GM21360 (cell line): Measurements from ENCODE around the gene TBL1XR1.
"Not testable (repeated sequence)": the region's sequence is repeated elsewhere in the genome, so short reads cannot be mapped to it uniquely, and the experiment has no call there.

Source experiments
- ATAC-seq: cut with Tn5 transposase; IDR thresholded peaks from one replicate; pipeline ENCODE4 v1.9.1; 2021; ENCODE audit warnings: mild to moderate bottlenecking, moderate library complexity; ENCODE audit not compliant: unreplicated experiment

TBL1XR1 gene

GRCh38 chr3:177208781-177209180 is 11.5 kb upstream of the TBL1XR1 start:
- ATAC-seq = no peak

- no peak for ATAC-seq
Observed at GRCh38 chr3:177208223-177208622, 10.9 kb upstream of the TBL1XR1 start.

DNA sequence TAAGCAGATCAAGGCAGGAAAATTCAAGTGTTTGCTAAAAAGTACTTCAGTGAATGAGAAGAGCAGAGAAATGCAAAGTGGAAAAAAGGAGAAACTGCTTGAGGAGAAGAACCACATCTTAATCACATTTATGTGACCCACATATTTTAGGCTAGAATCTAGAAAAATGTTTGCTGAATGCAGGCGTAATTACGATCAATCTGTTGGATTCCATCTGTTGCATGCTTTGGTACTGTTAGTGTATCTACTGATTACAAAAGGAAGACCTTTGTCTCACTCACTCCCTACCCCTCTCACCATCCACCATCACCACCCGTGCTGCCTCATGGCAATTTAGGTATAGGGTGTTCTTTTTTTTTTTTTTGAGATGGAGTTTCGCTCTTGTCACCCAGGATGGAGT is 9.7 kb upstream of the TBL1XR1 start:
- ATAC-seq = no peak

- no peak for ATAC-seq
Observed at GRCh38 chr3:177203689-177204395, 6.6 kb upstream of the TBL1XR1 start.

DNA sequence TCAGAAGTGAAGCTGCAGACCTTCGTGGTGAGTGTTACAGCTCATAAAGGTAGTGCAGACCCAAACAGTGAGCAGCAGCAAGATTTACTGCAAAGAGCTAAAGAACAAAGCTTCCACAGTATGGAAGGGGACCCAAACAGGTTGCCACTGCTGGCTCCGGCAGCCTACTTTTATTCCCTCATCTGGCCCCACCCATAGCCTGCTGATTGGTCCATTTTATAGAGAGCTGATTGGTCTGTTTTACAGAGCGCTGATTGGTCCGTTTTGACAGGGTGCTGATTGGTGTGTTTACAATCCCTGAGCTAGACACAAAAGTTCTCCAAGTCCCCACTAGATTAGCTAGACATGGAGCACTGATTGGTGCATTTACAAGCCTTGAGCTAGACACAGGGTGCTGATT is 5.7 kb upstream of the TBL1XR1 start:
- not testable (repeated sequence) for ATAC-seq

GRCh38 chr3:177201700-177202397 is 4.6 kb upstream of the TBL1XR1 start:
- ATAC-seq = peak; percentile 72

DNA sequence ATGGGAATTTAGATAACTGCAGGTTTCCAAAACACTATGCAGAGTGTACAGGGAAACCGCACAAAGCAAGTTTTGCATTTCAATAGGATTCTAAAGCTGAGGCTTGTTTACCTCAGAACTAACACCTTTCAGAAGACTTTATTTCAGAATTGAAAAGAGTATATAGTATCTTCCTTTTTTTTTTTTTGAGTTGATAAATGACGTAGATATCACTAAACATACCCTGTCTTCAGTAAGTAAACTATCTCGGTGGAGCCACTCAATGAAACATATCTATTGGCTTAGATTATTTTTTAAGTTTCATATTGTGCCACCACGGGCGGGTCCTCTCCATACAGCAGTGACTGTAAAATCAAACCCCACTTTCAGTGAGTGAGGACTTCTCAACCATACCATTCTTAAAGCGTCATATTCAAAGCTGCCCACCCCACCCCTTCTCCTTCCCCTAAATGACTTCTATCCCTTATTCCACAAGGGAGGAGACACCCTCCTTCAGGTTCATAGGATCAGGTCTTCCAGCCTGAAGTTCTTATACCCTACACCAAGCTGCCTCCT is 2.0 kb upstream of the TBL1XR1 start:
- ATAC-seq = no peak

GRCh38 chr3:177197727-177198460 is 612 bp upstream of the TBL1XR1 start:
- ATAC-seq = peak; percentile 26

GRCh38 chr3:177196456-177197040 is 734 bp downstream of the TBL1XR1 start:
- no peak for ATAC-seq

DNA sequence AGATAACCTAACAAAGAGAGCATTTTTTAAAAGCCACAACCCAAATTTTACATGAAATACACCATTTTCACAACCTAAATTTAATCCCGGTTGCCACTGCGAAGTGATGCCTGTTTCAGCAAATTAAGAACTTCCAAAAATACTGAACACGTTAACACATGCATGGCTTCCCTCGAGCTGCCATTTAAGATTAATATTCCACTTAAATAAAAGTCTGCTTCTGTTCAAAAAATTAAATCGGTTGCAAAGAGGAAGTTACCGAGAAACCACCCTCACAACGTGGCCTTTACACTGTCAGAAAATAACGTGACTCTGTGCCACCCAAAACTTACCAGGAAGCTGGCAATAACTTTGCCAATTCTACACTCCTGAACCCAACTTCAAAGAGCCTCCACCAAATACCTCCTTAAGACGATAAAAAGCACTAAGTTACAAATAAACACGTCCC is 1.2 kb downstream of the TBL1XR1 start:
- ATAC-seq = no peak

DNA sequence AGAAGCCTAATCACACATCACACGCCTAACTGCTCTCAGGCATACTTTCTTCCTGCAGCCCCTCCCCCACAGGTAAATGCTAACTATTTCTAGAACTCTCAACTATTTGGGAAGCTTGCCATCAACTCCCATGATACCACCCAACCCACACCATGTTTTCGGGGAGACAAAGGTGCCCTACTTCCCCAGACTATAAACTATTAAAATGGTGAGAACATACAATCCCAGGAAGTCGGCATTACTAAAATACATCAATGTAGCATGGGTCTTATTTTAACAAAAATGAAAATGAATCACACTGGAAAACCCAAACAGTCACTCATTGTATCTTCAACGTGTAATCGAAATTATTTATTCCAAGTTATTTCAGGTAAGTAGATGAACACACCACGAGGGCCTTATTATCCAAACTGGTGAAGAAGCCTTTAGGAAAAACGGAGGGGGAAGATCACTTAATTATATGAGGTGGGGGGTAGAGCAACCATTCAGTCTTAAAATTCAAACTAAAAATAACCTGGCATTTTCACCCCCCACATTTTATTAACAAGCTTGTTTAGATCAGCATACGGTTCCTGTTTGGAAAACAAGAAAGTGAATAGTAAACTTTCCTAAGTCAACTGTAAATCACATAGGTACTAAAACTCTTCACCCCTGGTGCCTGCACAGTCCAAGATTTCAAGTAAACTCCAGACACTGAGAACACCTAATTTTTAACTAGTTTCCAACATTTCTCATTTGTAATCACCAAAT is 1.9 kb downstream of the TBL1XR1 start:
- no peak for ATAC-seq

DNA sequence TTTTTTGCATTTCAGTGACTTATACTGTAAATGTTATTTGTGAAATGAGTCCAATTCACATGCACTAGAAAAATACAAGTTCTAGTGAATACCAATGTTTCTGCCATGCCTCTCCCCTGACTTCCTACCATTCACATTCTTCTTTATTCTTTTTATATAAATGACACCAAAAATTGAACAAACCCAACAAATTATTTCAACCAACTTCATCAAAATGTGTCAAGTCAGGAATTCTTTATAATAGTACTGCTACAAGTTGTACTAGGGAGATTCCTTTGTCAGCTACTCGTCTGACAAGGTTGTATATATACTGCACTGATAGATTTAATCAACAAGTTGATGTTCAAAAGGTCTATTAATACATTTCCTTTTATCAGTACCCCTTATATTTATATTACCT is 3.0 kb downstream of the TBL1XR1 start:
- no peak for ATAC-seq

- no peak for ATAC-seq
Observed at GRCh38 chr3:177193688-177194268, 3.5 kb downstream of the TBL1XR1 start.

DNA sequence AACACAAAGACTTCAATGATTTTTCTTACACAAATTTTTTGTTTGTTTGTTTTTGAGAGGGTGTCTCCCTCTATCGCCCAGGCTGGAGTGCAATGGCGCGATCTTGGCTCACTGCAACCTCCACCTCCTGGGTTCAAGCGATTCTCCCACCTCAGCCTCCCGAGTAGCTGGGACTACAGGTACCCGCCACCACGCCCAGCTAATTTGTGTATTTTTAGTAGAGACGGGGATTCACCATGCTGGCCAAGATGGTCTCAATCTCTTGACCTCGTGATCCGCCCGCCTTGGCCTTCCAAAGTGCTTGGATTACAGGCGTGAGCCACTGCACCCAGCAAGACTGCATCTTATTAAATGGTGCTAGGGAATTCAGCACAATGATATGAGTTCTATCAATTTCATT is 4.0 kb downstream of the TBL1XR1 start:
- not testable (repeated sequence) for ATAC-seq

DNA sequence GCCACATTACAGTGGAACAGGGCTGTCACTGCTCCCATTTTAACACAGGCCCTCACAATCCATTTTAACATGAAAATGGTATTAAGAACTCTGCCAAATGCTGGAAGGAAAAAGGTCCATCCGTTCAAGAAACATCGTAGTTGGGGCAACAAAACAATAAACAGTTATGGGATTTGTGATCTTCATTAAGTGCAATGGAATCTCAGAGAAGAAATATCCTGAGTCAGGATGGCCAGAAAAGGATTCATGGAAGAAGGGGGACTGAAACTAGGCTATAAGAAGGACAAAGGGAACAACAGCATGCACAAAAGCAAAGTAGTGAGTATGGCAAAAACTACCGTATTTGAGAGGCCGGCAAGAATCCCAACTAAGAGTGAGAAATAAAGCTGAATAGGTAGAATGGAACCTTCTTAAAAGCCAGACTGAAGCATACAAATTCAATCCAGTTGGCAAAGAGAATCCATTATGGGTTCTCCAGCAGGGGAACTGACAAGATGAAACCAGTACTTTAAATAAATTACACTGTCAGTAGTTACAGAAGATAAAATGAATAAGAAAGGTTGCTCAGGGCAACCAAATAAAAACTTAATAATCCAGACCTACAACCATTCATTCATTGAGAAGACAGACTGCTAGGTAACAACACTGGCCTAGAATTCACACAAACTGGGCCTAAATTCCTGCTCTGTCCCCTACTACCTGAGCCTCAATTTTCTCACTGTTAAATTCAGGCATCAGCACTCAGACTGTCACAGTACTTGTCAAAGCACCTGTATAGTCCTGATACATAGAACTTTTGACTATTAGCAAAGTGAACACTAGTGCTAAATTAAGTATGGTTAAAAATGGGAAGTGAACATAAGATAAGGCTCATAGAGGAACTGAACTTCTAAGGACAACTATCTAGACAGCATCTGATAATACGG is 6.3 kb downstream of the TBL1XR1 start:
- ATAC-seq = peak; percentile 54

- not testable (repeated sequence) for ATAC-seq
Observed at GRCh38 chr3:177190184-177190583, 7.1 kb downstream of the TBL1XR1 start.

DNA sequence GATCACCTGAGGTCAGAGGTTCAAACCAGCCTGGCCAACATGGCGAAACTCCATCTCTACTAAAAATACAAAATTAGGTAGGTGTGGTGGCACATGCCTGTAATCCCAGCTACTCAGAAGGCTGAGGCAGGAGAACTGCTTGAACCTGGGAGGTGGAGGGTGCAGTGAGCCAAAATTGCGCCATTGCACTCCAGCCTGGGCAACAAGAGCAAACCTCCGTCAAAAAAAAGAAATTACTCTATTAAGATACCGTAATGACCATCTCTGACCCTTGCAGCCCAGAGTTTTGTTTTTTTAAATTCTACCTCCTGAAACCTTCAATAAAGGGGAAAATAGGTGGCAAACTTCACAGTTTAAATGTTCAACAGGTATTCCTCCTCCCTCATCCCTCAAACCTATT is 9.0 kb downstream of the TBL1XR1 start:
- ATAC-seq = not testable (repeated sequence)

DNA sequence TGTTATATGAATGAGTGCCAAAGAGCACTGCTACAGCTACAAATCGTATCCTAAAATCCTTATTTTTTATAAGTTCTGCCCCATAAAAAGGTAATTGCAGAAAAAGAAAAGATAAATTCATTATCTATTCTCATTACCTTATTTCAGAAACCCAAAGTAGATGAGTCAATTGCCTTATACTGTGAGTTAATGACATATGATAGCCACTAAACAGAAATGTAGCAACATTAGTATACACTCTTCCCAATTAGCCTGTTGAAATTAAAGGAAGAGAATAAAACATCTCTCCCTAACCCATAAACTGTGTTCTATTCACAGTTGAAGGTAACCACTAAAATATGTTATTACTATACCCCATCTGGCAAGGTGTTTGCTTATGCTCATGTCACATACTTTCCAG is 11.0 kb downstream of the TBL1XR1 start:
- ATAC-seq = no peak

DNA sequence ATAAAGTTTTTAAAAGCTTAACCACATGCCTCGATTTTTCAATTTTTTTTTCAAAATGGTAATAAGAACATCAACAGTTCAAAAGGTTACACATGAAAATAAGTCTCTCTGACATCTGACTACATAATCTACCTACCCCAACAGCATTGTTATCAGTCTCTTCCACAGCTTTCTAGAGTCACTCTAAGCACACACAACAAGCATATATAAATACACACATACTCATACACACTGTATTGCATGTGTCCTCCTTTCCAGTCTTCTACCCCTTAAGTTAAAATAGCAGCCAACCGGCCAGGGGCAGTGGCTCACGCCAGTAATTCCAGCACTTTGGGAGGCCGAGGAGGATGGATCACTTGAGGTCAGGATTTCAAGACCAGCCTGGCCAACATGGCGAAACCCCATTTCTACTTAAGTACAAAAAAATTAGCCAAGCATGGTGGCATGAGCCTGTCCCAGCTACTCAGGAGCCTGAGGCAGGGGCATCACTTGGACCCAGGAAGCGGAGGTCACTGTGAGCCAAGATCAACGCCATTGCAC is 12.2 kb downstream of the TBL1XR1 start:
- ATAC-seq = peak; percentile 32
